H1 (cell line): ENCODE results near the gene ASXL1. TPM values are rescaled to one million over a fixed set of nuclear protein-coding genes. Genes with fewer than 3 reads are reported as not detected.

ENCODE experiments used
- CTCF ChIA-PET: fragments of 300-600 bp; sonication (Branson Sonifier 250); formaldehyde crosslinking; loops from one replicate; lab custom pipeline; 2021; ENCODE audit not compliant: partially characterized antibody; lab: Charles Lee
- POLR2A ChIA-PET: fragments of 300-600 bp; sonication (Branson Sonifier 250); formaldehyde crosslinking; loops from one replicate; lab custom pipeline; 2021; ENCODE audit warnings: inconsistent platforms; ENCODE audit not compliant: partially characterized antibody; lab: Charles Lee
- DNase-seq, 2 experiments: peaks; one replicate each; pipeline versions ENCODE4 v3.0.0 to v3.0.0-alpha.2; 2010 to 2022; ENCODE audit warnings: low spot score in 2 of 2, low read depth in 1 of 2, mixed read lengths in 1 of 2
- FAIRE-seq: peaks from 2 replicates; lab custom pipeline; 2011; peaks lifted over from hg19 to GRCh38; lab: Jason Lieb, UNC
- H2AFZ ChIP-seq: 2 replicates; pipeline ENCODE4 v1.8.1; 2012; ENCODE audit warnings: low read length, inconsistent platforms
- H2AK5ac ChIP-seq: 2 replicates; pipeline ENCODE4 v1.6.1; 2013; ENCODE audit warnings: low read depth, low read length
- H2BK120ac ChIP-seq: replicated peaks from 2 replicates; pipeline ENCODE3; 2013; ENCODE audit warnings: low read depth, low read length, inconsistent platforms
- H2BK12ac ChIP-seq: 2 replicates; pipeline ENCODE4 v1.6.1; 2013; ENCODE audit warnings: low read depth, low read length
- H2BK15ac ChIP-seq: 2 replicates; pipeline ENCODE4 v1.6.1; 2013; ENCODE audit warnings: low read length
- H2BK20ac ChIP-seq: 2 replicates; pipeline ENCODE4 v1.6.1; 2013; ENCODE audit warnings: low read length
- H2BK5ac ChIP-seq: 2 replicates; pipeline ENCODE4 v1.6.1; 2013; ENCODE audit warnings: low read depth, low read length
- H3K14ac ChIP-seq: 2 replicates; pipeline ENCODE4 v1.6.1; 2013; ENCODE audit warnings: inconsistent platforms; ENCODE audit not compliant: insufficient read length
- H3K18ac ChIP-seq: 2 replicates; pipeline ENCODE4 v1.6.1; 2013; ENCODE audit warnings: low read length; ENCODE audit errors: extremely low read depth
- H3K23ac ChIP-seq: 2 replicates; pipeline ENCODE4 v1.6.1; 2013; ENCODE audit warnings: inconsistent platforms; ENCODE audit not compliant: insufficient read length
- H3K23me2 ChIP-seq: 2 replicates; pipeline ENCODE4 v1.6.1; 2013; ENCODE audit warnings: low read depth, low read length
- H3K27ac ChIP-seq: 2 replicates; pipeline ENCODE4 v1.6.1; 2011; ENCODE audit warnings: low read depth, low read length, inconsistent platforms
- H3K27me3 ChIP-seq, 4 experiments: replicated peaks in 1 of 4; 1 replicate in 1 of 4; 2 replicates in 3 of 4; pipeline versions ENCODE4 v1.6.1 to v1.8.1; 2011 to 2013; ENCODE audit warnings: low read length in 3 of 4, mild to moderate bottlenecking in 3 of 4, inconsistent platforms in 2 of 4, mixed read lengths in 2 of 4, moderate library complexity in 1 of 4; ENCODE audit not compliant: control insufficient read depth in 3 of 4, insufficient read depth in 3 of 4; ENCODE audit errors: extremely low read depth in 1 of 4
- H3K36me3 ChIP-seq, 4 experiments: 2 replicates each; pipeline versions ENCODE4 v1.6.1 to v1.8.1; 2011 to 2013; ENCODE audit warnings: mild to moderate bottlenecking in 4 of 4, low read length in 3 of 4, moderate library complexity in 2 of 4, control low read depth in 1 of 4, inconsistent platforms in 1 of 4; ENCODE audit not compliant: insufficient read depth in 4 of 4, control insufficient read depth in 2 of 4
- H3K4ac ChIP-seq: replicated peaks from 2 replicates; pipeline ENCODE3; 2013; ENCODE audit warnings: low read length, low read depth, mixed read lengths, inconsistent platforms; ENCODE audit not compliant: insufficient read length
- H3K4me1 ChIP-seq, 4 experiments: replicated peaks in 1 of 4; 1 replicate in 1 of 4; 2 replicates in 3 of 4; pipeline versions ENCODE4 v1.6.1 to v1.8.1; 2011 to 2013; ENCODE audit warnings: low read length in 3 of 4, inconsistent platforms in 2 of 4, mixed read lengths in 1 of 4; ENCODE audit not compliant: insufficient read depth in 4 of 4, control insufficient read depth in 3 of 4
- H3K4me2 ChIP-seq, 2 experiments: 2 replicates each; pipeline versions ENCODE4 v1.6.1 to v1.8.1; 2011 to 2013; ENCODE audit warnings: low read depth in 2 of 2, low read length in 2 of 2, control low read depth in 1 of 2, inconsistent platforms in 1 of 2, mild to moderate bottlenecking in 1 of 2; ENCODE audit not compliant: insufficient read depth in 1 of 2
- H3K4me3 ChIP-seq, 4 experiments: fragments of 200-600, 300-600 bp in 1 of 4; sonication (generic), shearing (Covaris generic), sonication (Bioruptor Twin) in 1 of 4; 2 replicates each; pipeline versions ENCODE4 v1.5.1 to v1.8.1; 2011 to 2016; ENCODE audit warnings: low read length in 4 of 4, low read depth in 3 of 4, control low read depth in 2 of 4, inconsistent platforms in 2 of 4, mild to moderate bottlenecking in 2 of 4, mixed read lengths in 1 of 4, moderate library complexity in 1 of 4; ENCODE audit not compliant: insufficient read depth in 2 of 4; ENCODE audit errors: extremely low read depth in 1 of 4
- H3K56ac ChIP-seq: replicated peaks from 2 replicates; pipeline ENCODE3; 2013; ENCODE audit warnings: low read depth, mild to moderate bottlenecking, mixed read lengths, low read length, inconsistent platforms; ENCODE audit not compliant: insufficient read length
- H3K79me1 ChIP-seq: 2 replicates; pipeline ENCODE4 v1.6.1; 2013; ENCODE audit warnings: low read depth, low read length, control low read depth
- H3K79me2 ChIP-seq, 2 experiments: 2 replicates each; pipeline versions ENCODE4 v1.6.1 to v1.8.1; 2012 to 2013; ENCODE audit warnings: low read length in 2 of 2, mild to moderate bottlenecking in 2 of 2, inconsistent platforms in 1 of 2; ENCODE audit not compliant: insufficient read depth in 2 of 2, control insufficient read depth in 1 of 2
- H3K9ac ChIP-seq, 4 experiments: replicated peaks in 1 of 4; 1 replicate in 1 of 4; 2 replicates in 3 of 4; pipeline versions ENCODE4 v1.6.1 to v1.8.1; 2011 to 2013; ENCODE audit warnings: low read depth in 3 of 4, low read length in 3 of 4, control low read depth in 2 of 4, mild to moderate bottlenecking in 2 of 4, moderate library complexity in 2 of 4, inconsistent platforms in 1 of 4; ENCODE audit errors: extremely low read depth in 1 of 4
- H3K9me3 ChIP-seq, 2 experiments: 2 replicates each; pipeline versions ENCODE4 v1.6.1 to v1.8.1; 2012 to 2013; ENCODE audit warnings: mild to moderate bottlenecking in 2 of 2, moderate library complexity in 2 of 2, control low read depth in 1 of 2, inconsistent platforms in 1 of 2, low read depth in 1 of 2, low read length in 1 of 2, mixed read lengths in 1 of 2; ENCODE audit not compliant: insufficient read depth in 2 of 2
- H4K20me1 ChIP-seq, 2 experiments: replicated peaks in 1 of 2; 2 replicates each; pipeline versions ENCODE3 to v1.8.1; 2011 to 2013; ENCODE audit warnings: inconsistent platforms in 2 of 2, low read length in 2 of 2, mild to moderate bottlenecking in 1 of 2; ENCODE audit not compliant: insufficient read depth in 2 of 2, control insufficient read depth in 1 of 2
- H4K5ac ChIP-seq: 2 replicates; pipeline ENCODE4 v1.6.1; 2013; ENCODE audit warnings: low read length, low read depth, mixed read lengths, inconsistent platforms; ENCODE audit not compliant: insufficient read length
- H4K8ac ChIP-seq: 2 replicates; pipeline ENCODE4 v1.8.0; 2013; ENCODE audit warnings: mild to moderate bottlenecking, moderate library complexity, low read length, inconsistent platforms; ENCODE audit not compliant: insufficient read depth; ENCODE audit errors: extremely low read depth
- H4K91ac ChIP-seq: replicated peaks from 2 replicates; pipeline ENCODE3; 2013; ENCODE audit warnings: low read length, mixed read lengths, inconsistent platforms; ENCODE audit not compliant: insufficient read length
- EGR1 ChIP-seq: IDR thresholded peaks from 2 replicates; pipeline ENCODE4 v1.6.1; 2011; ENCODE audit warnings: low read depth, low read length, borderline replicate concordance
- SP1 ChIP-seq: IDR thresholded peaks from 2 replicates; pipeline ENCODE4 v1.6.1; 2011; ENCODE audit warnings: low read depth, low read length
- TEAD4 ChIP-seq: IDR thresholded peaks from 2 replicates; pipeline ENCODE4 v1.6.1; 2012; ENCODE audit warnings: low read depth, low read length, inconsistent platforms, mixed read lengths
- WGBS, 2 experiments: shearing (Covaris generic) in 1 of 2; methylation state at CpG; one replicate each; pipeline versions ENCODE4 v1.1.6 to v1.1.7; 2013 to 2015; ENCODE audit warnings: low lambda C conversion rate in 2 of 2, mixed read lengths in 2 of 2, inconsistent platforms in 1 of 2, low coverage in 1 of 2, missing lambda C conversion rate in 1 of 2; ENCODE audit not compliant: insufficient replicate concordance in 2 of 2, insufficient coverage in 1 of 2, insufficient read length in 1 of 2; ENCODE audit errors: extremely low coverage in 1 of 2, missing lambda C conversion rate in 1 of 2; 5-methylcytosine and 5-hydroxymethylcytosine counted together
- polyA plus RNA-seq, 7 experiments: library from polyadenylated mRNA; depleted of rRNA in 3 of 7; stranded (reverse) in 5 of 7; unstranded in 2 of 7; fragments of >200 nt in 5 of 7; fragments of 200-250 nt in 2 of 7; gene quantifications; 1 replicate in 5 of 7; 2 replicates in 1 of 7; 4 replicates in 1 of 7; pipeline versions ENCODE4 v1.2.1 to v1.2.3, GENCODE V29; 2011 to 2013; ENCODE audit warnings: missing spikeins in 2 of 7, mixed read lengths in 2 of 7
- total RNA-seq: library from RNA; stranded (reverse); fragmentation: NEBNext Ultra II Directional; extraction: Animal tissue kit (Norgen Biotek cat#: 25700); gene quantifications from 2 replicates; pipeline ENCODE4 v1.2.1, GENCODE V29; 2021

The ASXL1 gene
- total and polyA plus RNA-seq, 2 of the 8 experiments (the other 6 are each of a cell fraction or from before 2014, with no cell fraction given), result 10.6 to 26.5 TPM

- H3K23me2 ChIP-seq, result no peaks in the 10 kb centered on the region; the same call in 1 of the 2 replicates
- no peak overlapping the region for H4K5ac ChIP-seq
- H3K23ac ChIP-seq, result no peak overlapping the region
- peaks cover 0 to 3% (median 1%) of the 10 kb centered on the region in 4 experiments; a peak in 2 of 8 replicates for H3K36me3 ChIP-seq
- H4K20me1 ChIP-seq, result peaks cover 13 to 40% of the 10 kb centered on the region in 2 experiments
- peaks cover 24% of the 10 kb centered on the region for H3K79me1 ChIP-seq
- no peak overlapping the region for H3K56ac ChIP-seq
- peaks cover 15 to 77% of the 10 kb centered on the region in 2 experiments; a peak in 3 of 4 replicates for H3K79me2 ChIP-seq
- 83% methylated on average over 18 of the region's 29 CpGs; no CpG with 5 or more reads in 1 of the 2 experiments for WGBS, 2 experiments
- no peak overlapping the region for H3K4ac ChIP-seq
- peaks cover 11 to 45% (median 37%) of the 10 kb centered on the region in 4 experiments for H3K4me1 ChIP-seq
- no peak overlapping the region for H2BK120ac ChIP-seq
- H2BK12ac ChIP-seq, result no peak overlapping the region
- H3K18ac ChIP-seq, result no peak overlapping the region; the same call in none of the 2 replicates
- H2AFZ ChIP-seq, result no peak overlapping the region
- H3K27me3 ChIP-seq, result no peaks in the 10 kb centered on the region
- DNase-seq (no peak), FAIRE-seq (no peak)
- H4K8ac ChIP-seq, result no peak overlapping the region
- ChIA-PET CTCF (interaction anchor here (0.6 to 1.5 kb wide), 6 partner anchors 12 to 882 kb away, joined by 3 to 5 read pairs (median 4); no protein-coding TSS in a partner anchor), POLR2A (interaction anchor here (0.6 to 1.7 kb wide), 5 partner anchors 12 to 313 kb away, joined by 3 to 7 read pairs (median 3); partner anchors contain the start of gene C20orf203)
- H2BK20ac ChIP-seq, result peak overlapping the region; percentile 72; the same call in 1 of the 2 replicates
- H2BK15ac ChIP-seq, result peak overlapping the region; percentile 46; the same call in 1 of the 2 replicates
- no peak overlapping the region for H2AK5ac ChIP-seq
- H3K4me2 ChIP-seq, result no peak overlapping the region
- no peaks in the 10 kb centered on the region for H3K9me3 ChIP-seq
- no peak overlapping the region for H3K4me3 ChIP-seq
- no peak overlapping the region for H4K91ac ChIP-seq
- H3K9ac ChIP-seq, result no peak overlapping the region; a peak in 1 of 7 replicates
- H3K14ac ChIP-seq, result no peak overlapping the region
- no peak overlapping the region for H3K27ac ChIP-seq
- H2BK5ac ChIP-seq, result peak overlapping the region; percentile 63; the same call in 1 of the 2 replicates
- TF ChIP-seq SP1 (no peak), EGR1 (no peak), TEAD4 (peak; percentile 48; the same call in 1 of the 2 replicates)
Measured at GRCh38 chr20:32473231-32474008, 115.3 kb downstream of the ASXL1 start.
